ENCODE data around the gene IFI6. TPM values are rescaled to one million over a fixed set of nuclear protein-coding genes. Genes with fewer than 3 reads are reported as not detected.
"Not testable (repeated sequence)": the region's sequence is repeated elsewhere in the genome, so short reads cannot be mapped to it uniquely, and the experiment has no call there.

The IFI6 gene
- total and polyA plus RNA-seq, 3 donors from 2014 or later: 88.9 to 288 (median 120) TPM

GRCh38 chr1:27684176-27684575 lies 12.2 kb upstream of the IFI6 start:
- Histone ChIP-seq H3K4me1 (peaks cover 1% of the 10 kb centered on the region), H3K36me3 (ENCODE audit: low read depth, missing control alignments) (no peaks in the 10 kb centered on the region), H3K9me3 (no peaks in the 10 kb centered on the region), H3K27me3 (no peaks in the 10 kb centered on the region), H3K27ac (no peak overlapping the region), H3K4me3 (no peak overlapping the region)
- 92 to 97% methylated on average over 2 of the region's 2 CpGs for WGBS, 2 donors
- TF ChIP-seq CTCF (IDR thresholded peaks at IDR 0.05) (no peak), POLR2A (IDR thresholded peaks at IDR 0.05) (no peak)
- intact Hi-C loops (cut with DNase I; ENCODE audit: low total_unique reads): no loop called here
- no peak for DNase-seq

- 84 to 87% methylated on average over 5 of the region's 5 CpGs for WGBS, 2 donors
- no peak overlapping the region for H3K4me3 ChIP-seq
- no peaks in the 10 kb centered on the region for H3K4me1 ChIP-seq
- no peak for DNase-seq
- H3K27me3 ChIP-seq: no peaks in the 10 kb centered on the region
- no peak for TF ChIP-seq CTCF (IDR thresholded peaks at IDR 0.05)
- no peak for TF ChIP-seq POLR2A (IDR thresholded peaks at IDR 0.05)
- intact Hi-C loops (cut with DNase I; ENCODE audit: low total_unique reads): no loop called here
- H3K36me3 ChIP-seq (ENCODE audit: low read depth, missing control alignments): no peaks in the 10 kb centered on the region
- no peak overlapping the region for H3K27ac ChIP-seq
- no peaks in the 10 kb centered on the region for H3K9me3 ChIP-seq
These were observed 10.5 kb upstream of the IFI6 start for GRCh38 chr1:27682351-27682944.

- H3K9me3 ChIP-seq; DNase-seq; H3K4me3 ChIP-seq; H3K27me3 ChIP-seq; intact Hi-C loops (cut with DNase I; ENCODE audit: low total_unique reads); H3K36me3 ChIP-seq (ENCODE audit: low read depth, missing control alignments); H3K4me1 ChIP-seq; H3K27ac ChIP-seq: not testable (repeated sequence)
- WGBS, 2 donors: 96% methylated on average over 4 of the region's 4 CpGs
These were observed 9.6 kb upstream of the IFI6 start for GRCh38 chr1:27681580-27681979.

GRCh38 chr1:27680225-27680791 lies 8.3 kb upstream of the IFI6 start:
- H3K27me3 ChIP-seq; intact Hi-C loops (cut with DNase I; ENCODE audit: low total_unique reads); DNase-seq; H3K27ac ChIP-seq; H3K4me1 ChIP-seq; H3K4me3 ChIP-seq; H3K36me3 ChIP-seq (ENCODE audit: low read depth, missing control alignments); H3K9me3 ChIP-seq: not testable (repeated sequence)
- 95% methylated on average over 2 of the region's 2 CpGs; no CpG with 5 or more reads in 1 of the 2 donors for WGBS, 2 donors

DNA sequence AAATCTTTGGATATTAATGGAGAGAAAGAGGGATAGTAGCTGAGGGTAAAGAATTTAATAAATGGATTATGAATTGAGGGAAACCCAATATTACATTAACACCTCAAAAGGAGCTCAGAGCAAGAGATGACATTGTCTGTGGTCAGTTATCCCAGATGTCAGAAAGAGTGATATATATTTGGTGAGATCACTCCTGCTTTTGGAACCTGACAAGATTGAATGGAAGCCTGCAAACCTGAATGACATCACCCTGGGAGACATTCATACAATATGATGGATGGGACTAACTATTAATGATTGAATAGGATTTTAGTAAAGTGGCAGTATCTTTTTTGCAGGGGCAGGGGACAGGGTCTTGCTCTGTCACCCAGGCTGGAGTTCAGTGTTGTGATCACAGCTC lies 6.8 kb upstream of the IFI6 start:
- Histone ChIP-seq H3K36me3 (ENCODE audit: low read depth, missing control alignments) (no peaks in the 10 kb centered on the region), H3K4me3 (no peak overlapping the region), H3K9me3 (no peaks in the 10 kb centered on the region), H3K27ac (no peak overlapping the region), H3K4me1 (no peaks in the 10 kb centered on the region), H3K27me3 (no peaks in the 10 kb centered on the region)
- DNase-seq: no peak
- intact Hi-C loops (cut with DNase I; ENCODE audit: low total_unique reads): loop anchor here (10.0 kb wide), 1 partner anchor 156 kb away; the partner anchor contains the start of gene PPP1R8
- TF ChIP-seq POLR2A (IDR thresholded peaks at IDR 0.05) (no peak), CTCF (IDR thresholded peaks at IDR 0.05) (no peak)

DNA sequence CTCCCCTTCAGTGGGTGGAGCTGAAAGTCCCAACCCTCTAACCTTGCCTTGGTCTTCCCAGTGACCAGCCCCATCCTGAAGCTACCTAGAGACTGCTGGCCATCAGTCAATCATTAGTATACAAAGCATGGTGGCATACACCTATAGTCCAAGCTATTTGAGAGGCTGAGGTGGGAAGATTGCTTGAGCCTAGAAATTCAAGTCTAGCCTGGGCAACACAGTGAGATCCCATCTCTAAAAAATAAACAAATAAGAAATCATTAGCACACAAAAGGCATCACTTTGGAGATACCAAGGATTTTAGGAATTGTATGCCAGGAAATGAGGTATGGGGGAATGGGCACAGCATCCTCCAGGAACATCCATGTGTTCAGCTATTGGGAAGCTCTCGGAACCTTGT lies 4.4 kb upstream of the IFI6 start:
- no peak overlapping the region for H3K4me3 ChIP-seq
- no peaks in the 10 kb centered on the region for H3K27me3 ChIP-seq
- no peaks in the 10 kb centered on the region for H3K9me3 ChIP-seq
- intact Hi-C loops (cut with DNase I; ENCODE audit: low total_unique reads): loop anchor here (10.0 kb wide), 1 partner anchor 158 kb away; the partner anchor contains the start of gene PPP1R8
- WGBS, 2 donors: 91 to 96% methylated on average over 1 of the region's 1 CpG
- DNase-seq: no peak
- peaks cover 9% of the 10 kb centered on the region for H3K4me1 ChIP-seq
- H3K27ac ChIP-seq: no peak overlapping the region
- no peaks in the 10 kb centered on the region for H3K36me3 ChIP-seq (ENCODE audit: low read depth, missing control alignments)
- TF ChIP-seq POLR2A (IDR thresholded peaks at IDR 0.05): no peak
- TF ChIP-seq CTCF (IDR thresholded peaks at IDR 0.05): no peak

All from testis (tissue), 3 donors.